ENCODE measurements around the gene PRKACB.
A peak's percentile ranks its signal among the peaks of the same experiment; 100 is the strongest.
"Not testable (repeated sequence)": the region's sequence is repeated elsewhere in the genome, so short reads cannot be mapped to it uniquely, and the experiment has no call there.

Gene PRKACB

DNA sequence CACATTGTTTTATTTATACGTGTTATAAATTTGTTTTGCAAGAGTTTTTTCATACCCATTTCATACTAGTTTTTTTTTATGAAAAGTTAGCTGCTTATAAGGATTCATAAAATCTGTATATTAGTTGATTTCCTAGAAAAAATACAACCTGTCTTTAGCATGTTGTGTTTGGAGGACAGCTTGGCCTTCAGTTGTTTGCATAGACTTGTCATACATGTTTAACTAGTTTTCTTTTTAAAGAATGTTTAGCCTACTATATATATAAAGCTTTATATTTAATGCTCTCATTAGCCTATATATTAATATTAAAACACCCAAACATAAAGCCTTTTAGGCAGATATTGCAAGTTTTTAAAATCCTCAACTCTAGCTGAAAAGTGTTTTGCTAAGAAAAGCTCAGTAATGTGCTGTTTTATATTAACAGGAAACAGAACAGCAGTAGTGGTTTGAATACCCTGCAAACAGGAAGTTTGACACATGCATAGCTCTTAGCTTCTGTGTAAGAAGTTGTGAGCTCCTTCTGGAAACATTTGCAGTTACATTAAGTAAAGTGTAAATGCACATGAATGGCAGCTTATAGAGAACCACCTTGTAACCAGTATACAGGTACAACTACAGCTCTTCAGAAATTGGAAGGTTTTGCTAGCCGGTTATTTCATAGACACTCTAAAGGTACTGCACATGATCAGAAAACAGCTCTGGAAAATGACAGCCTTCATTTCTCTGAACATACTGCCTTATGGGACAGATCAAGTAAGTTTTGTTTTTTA, at the start of gene PRKACB:
Gene PRKACB, plus strand, starts transcription at position 476 of the 770 bp plus-strand sequence. Its CDS starts 91 bp downstream, at position 567.
- DNase-seq (no peak), ATAC-seq (peak; percentile 90)

DNA sequence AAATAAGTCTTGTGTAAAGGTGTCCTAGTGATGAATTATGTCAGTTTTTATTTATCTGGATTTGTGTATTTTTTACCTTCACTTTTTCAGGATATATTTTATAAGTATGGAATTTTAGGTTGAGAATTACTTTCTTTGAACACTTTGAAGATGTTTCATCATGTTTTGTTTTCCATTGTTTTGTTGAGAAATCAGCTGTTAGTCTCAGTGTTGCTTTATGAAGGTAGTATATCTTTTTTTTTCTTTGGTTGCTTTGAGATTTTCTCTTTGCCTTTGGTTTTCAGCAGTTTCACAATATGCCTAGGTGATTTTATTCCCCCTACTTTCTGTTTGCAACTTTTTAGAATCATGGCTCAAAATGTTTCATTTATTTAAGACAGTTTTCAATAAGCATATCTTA, 48.8 kb upstream of the PRKACB start:
- ATAC-seq (no peak), DNase-seq (no peak)

DNA sequence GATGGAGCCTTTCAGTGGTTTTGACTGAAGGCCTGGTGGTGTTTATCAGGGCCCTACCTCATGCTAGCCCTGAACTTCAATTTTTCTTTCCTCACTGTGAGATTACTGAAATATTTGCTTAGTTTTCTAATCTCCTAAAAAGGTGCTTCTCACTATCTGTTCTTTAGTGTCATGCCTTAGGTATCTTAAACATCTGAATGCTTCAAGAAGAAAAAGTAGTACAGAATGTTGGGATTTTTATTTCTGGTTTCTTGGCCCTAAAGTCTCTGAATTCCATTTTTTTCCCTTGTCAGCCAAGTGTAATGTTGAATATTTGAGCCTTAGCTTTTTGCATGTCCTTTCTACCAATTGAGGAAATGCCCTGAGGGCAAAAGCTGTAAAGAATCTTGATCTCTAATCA, 47.9 kb upstream of the PRKACB start:
- no peak for ATAC-seq
- no peak for DNase-seq

DNA sequence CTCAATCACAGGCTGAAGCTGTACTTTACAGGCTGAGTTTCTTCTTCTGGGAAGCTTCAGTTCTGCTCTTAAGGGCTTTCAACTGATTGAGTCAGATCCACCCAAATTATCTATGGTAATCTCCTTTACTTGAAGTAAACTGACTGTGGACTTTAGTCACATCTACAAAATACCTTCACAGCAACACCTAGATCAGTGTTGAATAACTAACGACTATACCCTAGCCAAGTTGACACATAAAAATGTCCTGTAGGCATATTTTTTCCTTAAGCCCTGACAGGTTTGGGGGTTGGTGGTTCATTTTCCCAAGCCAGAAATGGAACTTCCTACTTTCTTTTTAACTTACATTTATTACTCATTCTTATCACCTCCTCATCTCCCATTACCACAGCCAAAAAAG, 42.9 kb upstream of the PRKACB start:
- no peak for ATAC-seq
- DNase-seq, result no peak

DNA sequence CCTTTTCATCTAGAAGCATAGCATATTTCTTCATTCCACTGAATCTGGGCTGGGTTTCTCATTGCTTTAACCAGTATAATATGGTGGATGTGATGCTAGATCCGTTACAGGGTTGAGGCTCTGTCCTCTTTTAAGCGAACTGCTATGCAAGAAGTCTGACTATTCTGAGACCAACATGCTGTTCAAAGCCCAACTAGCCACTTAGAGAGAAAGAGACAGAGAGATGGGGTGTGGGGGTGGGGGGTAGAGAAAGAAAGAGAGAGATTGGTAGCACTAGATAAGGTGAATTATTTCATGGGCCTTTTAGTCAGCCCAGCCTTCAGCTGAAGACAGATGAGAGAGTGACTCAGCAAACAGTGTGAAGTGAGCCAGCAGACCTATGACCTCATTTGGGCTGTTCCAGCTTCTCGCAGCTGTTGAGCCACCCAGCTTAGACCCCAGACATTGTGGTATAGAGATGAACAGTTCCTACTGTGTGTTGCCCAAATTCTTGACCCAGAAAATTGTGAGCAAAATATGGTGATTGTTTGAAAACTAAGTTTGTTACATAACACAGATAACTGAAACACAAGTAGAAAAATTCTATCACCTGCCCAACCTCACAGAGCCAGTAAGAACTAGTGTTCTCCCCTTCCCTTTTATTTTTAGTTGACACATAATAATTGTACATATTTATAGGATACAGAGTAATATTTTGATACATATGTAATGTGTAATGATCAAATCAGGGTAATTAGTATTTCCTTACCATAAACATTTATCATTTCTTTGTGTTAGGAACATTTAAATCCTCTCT, 40.7 kb upstream of the PRKACB start:
- DNase-seq (no peak), ATAC-seq (peak; percentile 69)

DNA sequence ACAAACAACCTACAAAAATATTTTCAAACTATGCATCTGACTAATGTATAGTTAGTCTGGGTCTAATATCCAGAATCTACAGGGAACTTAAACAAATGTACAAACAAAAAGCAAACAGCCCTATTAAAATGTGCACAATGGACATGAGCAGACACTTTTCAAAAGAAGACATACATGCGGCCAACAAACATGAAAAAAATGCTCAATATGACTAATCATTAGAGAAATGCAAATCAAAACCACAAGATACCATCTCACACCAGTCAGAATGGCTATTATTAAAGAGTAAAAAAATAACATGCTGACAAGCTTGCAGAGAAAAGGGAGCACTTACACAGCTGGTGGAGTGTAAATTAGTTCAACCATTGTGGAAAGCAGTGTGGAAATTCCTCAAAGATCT, 36.5 kb upstream of the PRKACB start:
- DNase-seq, ATAC-seq: not testable (repeated sequence)

DNA sequence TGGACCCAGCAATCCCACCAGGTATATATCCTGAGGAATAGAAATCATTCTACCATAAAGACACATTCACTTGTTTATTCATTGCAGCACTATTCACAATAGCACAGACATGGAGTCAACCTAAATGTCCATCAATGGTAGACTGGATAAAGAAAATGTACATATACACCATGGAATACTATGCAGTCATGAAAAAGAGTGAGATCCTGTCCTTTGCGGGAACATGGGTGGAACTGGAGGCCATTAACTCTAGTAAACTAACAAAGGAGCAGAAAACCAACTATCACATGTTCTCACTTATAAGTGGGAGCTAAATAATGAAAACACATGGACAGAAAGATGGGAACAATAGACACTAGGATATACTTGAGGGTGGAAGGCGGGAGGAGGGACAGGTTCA, 36.1 kb upstream of the PRKACB start:
- no peak for DNase-seq
- no peak for ATAC-seq

DNA sequence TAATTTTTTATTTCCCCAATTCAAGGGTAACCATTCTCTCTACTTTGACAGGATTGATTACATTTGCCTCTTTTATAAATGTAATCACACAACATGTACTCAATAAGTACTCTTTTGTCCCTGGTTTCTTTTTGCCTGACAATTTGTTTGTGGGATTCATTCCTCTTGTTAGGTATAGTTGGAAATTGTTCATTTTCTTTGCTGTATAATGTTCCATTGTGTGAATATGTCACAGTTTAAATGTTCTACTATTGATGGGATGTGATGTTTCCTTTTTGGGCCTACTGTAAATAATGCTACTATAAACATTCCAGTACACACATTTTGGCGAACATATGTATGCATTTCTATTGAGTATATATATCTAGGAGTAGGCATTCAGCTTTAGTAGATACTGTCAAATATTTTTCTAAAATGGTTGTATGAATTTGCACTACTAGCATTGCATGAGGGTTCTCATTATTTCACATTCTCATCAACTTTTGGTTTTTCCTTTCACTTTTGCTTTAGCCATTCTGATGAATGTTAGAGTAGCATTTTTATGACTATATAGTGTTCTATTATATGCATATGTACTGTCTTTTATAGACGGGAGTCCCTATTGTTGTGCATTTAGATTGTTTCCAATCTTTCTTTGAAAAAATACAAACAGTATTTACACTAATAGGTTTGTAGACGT, 35.0 kb upstream of the PRKACB start:
- no peak for ATAC-seq
- DNase-seq, result no peak

DNA sequence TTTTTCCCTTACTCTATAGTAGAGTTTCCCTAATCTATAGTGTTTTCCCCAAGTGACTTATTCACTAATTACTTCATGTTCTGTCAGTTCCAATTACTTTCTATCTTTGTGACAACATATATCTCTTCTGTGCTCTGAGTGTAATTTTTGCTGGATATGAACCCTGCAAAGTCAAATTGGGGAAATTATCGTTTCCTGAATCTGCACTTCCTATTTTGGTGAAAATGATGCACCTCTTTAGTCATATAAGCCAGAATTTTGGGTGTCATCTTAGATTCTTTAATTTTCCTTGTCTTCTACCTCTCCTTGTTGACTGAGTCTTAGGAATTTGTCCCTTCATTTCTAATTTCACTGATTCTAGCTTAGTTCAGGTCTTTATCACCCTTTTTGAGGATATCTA, 33.4 kb upstream of the PRKACB start:
- no peak for ATAC-seq
- no peak for DNase-seq

DNA sequence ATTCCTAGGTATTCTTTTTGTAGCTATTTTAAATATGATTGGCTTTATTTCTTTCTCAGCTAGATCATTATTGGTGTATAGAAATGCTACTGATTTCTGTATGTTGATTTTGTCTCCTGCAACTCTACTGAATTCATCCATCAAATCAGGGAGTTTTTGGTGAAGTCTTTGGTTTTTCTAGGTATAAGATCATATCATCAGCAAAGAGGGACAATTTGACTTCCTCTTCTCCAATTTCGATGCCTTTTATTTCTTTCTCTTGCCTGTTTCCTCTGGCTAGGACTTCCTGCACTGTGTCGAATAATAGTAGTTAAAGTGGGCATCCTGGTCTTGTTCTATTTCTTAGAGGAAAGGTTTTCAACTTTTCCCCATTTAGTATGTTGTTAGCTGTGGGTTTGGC, 27.5 kb upstream of the PRKACB start:
- DNase-seq (no peak), ATAC-seq (no peak)

DNA sequence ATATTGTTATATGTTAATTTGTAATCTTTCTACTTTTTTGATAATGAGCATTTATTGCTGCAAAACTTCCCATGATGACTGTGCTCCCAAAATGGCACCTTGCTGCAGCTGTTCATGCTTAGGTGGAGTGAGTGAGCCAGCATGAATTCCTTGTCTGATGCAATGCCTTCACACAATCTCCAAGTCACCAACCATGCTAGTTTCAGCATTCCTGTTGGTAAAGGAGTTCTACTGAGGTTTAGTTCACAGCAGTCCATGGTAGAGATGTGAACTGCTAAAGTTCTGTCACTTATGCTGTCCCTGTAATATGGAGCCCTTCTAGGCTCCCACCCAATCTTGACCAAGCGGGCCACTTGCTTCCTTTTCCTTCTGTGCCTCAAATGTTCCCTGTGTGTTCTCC, 26.2 kb upstream of the PRKACB start:
- DNase-seq (no peak), ATAC-seq (no peak)

DNA sequence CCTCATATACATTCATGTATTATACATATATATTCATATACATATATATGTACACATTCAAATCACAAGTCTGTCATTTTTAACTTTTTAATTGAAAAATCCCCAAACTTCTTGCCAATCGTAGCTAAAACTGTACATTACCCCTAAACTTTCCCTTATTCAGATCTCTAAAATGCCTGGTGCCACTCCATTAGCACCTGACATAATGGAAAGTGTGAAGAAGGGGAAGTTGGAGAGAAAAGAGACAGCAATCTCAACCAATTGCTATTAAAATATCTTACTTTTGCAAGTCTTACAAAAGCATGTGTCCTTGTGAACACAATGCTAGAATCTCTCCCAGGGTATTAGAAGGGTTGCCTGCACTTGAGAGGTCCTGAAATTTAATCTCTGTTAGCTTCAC, 22.7 kb upstream of the PRKACB start:
- DNase-seq, result no peak
- no peak for ATAC-seq

DNA sequence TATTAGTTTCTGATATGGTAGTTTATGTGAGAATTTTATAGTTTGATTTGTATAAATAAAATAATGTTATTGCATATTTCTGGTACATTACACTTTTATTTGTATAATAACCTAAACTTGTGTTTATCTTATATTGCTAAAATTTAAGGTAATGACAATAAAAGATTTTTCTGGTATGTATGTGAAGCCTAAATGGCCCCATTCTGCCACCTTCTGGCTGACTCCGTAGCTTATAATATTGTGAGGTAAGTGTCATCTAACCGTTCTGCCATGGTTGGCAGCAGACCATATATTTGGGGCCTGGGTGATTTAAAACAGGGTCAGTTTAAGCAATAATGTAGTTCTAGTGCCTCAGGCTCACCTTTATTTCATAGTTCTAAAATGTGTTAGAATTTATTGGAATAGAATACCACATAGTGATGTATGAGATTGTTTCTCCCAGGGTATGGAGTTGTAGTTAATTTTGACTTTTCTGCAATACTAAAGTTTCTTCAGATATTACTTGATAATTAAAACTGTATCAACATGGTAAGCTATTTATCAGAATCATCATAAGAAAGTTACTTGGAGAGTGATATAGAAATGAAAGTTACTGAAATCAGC, 21.2 kb upstream of the PRKACB start:
- peak; percentile 44 for DNase-seq

DNA sequence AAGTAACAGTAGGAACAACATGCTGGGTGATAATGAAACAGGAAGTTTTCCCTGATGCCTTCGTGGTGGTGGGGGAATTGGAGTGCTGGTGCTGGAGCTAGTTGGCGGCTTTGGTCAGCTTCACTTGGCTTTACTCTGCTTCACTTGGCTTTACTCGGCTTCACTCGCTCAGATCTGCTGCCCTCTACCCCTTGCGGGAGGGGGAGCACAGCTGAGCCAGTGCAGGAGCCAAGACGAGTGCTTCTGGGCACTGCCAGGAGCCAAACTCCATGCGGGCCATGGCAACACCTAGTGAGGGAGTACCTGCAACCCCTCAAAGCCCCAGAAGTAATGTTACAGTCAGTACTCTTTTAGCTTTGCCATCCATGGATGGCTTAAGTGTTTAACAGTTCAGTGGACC, 10.6 kb upstream of the PRKACB start:
- ATAC-seq (no peak), DNase-seq (no peak)

More for the DNA sequence above, 21.2 kb upstream of the PRKACB start:
- ATAC-seq, result peak; percentile 52

DNA sequence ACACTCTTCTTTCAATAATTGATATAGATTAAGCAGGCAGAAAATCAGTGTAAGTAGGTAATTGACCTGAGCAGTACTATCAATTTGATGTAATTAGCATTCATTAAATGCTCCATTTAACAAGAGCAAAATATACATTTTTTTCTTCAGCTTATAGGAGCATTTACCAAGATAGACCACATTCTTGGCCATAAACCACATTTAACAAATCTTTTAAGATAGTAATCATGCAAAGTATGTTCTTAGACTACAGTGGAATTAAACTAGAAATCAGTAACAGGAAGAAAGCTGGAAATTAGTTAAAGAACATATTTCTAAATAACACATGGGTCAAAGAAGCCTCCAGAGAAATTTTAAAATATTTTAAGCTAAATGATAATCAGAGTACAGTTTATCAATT, 8.7 kb upstream of the PRKACB start:
- DNase-seq (no peak), ATAC-seq (no peak)

DNA sequence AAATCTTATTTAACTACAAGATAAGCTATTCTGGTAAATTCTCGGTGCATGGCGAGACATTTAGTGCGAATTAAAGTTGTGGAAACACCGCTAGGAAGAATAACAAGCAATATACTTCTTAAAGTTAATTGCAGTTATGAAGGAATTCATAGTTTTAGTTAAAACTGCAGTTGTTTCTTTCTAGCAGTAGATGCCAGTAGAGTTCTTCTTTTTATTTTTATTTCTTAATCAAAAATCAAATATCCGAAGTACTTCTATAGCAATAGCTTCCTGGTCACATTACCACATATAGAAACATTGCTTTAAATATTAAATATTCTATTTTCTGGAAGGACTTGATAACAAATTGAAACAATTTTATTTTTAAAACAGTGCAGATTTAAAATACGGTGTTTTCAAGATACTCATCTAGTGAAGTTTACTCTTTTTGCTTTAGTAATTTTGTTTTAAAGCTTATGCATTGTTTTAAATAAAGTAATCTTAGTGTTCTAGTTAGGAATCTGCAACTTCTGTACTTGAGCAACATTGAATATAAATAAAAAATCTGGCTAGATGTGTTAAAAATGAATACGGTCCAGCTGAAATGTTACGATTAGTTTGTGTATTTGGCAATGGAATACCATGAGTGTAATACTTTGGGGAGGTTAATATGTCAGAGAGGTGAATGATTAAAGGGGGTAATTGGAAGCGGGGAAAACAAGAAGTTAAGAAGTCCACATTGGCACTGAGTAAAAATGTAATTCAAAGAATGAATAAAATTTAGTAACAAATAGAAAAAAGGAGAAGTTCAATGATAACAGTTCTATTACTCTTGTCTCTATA, 2.7 kb upstream of the PRKACB start:
- ATAC-seq, result no peak

DNA sequence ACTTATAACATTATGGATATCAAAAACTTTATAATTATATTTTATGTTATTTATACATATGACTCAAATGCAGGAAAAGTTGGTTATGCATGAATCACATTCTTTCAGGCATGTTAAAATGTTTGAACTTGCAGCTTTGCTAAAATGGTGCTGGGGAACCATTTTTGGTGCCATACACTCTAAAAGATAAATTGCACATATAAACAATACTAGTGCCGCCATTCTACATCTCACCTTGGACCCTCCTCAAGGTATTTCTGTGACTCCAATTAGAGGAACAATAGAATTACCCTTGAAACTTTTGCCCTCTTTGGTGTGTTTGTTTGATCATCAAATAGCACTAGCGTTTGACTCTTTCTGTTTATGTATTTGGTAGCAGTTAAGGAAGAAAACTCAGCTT, 997 bp downstream of the PRKACB start:
- no peak for ATAC-seq
- no peak for DNase-seq

More for the DNA sequence above, 2.7 kb upstream of the PRKACB start:
- DNase-seq, result no peak

DNA sequence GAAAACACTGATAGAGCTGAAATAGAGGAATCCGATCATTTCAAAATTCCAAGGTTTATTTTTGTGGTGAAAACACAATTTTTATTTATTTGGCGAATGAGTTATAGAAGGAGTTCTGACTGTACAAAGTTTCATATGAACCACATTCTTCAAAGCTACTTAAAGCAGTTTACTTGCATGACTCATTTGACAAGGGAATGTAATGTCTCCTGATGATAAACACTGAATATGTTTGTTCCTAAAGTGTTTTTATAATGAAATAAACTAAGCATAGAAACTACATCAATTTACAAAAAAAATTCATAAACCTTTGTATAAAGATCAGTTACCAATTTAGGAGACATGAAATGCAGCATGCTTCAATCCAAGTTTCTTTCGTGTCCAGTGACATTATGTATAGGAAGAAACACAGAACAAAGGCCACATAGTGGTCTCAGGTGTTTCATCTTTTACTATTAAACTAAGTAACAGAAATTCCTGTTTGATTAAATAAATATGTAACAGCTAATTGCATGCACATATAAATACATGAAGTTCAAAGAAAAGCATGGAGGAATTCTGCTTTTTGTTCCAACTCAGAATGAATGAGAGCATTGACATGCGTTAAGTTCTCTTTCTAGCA, 2.5 kb downstream of the PRKACB start:
- ATAC-seq (peak; percentile 59), DNase-seq (no peak)

DNA sequence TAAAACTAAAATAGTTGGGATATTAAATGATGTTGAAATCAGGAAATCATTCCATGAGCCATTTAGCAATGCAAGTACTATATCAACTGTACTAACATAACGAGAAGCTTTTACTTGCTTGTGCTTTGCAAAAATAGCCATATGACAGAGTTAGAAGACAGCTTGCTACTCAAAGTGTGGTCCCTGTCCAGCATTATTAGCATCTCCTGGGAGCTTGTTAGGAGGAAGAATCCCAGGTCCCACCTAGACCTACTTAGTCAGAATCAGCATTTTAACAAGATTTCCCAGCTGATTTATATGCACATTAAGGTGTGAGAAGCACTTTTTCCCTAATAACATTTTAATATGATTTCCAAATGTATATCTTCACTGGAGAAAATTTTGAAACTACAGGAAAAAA, 4.7 kb downstream of the PRKACB start:
- no peak for DNase-seq
- ATAC-seq, result no peak

DNA sequence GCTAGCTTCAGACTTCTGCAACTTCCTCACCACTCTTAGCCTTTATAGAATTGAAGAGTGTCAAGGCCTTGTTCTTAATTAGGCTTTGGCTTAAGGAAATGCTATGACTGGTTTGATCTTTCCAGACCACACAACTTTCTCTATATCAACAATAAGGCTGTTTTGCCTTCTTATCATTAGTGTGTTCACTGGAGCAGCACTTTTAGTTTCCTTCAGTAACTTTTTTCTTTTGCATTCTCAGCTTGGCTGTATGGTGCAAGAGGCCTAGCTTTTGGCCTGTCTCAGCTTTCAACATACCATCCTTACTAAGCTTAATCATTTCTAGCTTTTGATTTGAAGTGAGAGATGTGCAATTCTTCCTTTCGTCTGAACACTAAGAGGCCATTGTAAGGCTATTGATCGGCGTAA, 8.6 kb downstream of the PRKACB start:
- DNase-seq (no peak), ATAC-seq (peak; percentile 81)

DNA sequence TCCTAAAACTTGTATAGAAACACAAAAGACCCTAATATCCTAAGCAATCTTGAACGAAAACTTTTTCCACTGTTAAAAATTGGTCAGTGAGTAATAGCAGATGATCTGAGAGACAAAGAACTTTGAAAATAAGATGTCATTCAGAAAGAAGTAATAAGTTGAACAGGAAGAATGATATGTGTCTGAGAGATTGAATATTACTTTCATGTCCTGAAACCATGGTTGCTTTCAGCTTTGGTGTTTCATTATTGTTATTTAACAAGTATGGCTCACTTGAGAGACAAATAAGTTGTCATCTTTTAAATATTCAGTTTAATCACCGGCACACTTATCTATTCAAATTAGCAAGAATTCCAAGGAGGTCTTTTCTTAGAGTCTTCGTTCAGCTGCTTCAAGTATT, 11.4 kb downstream of the PRKACB start:
- ATAC-seq, result peak; percentile 31
- no peak for DNase-seq
